HEK293 (cell line): Measurements from ENCODE around the gene NDUFB6.

Experiments used
- BCL11B ChIP-seq: fragments of 450-650 bp; formaldehyde crosslinking; IDR thresholded peaks from 2 replicates; pipeline ENCODE4 v1.5.1; 2016; ENCODE audit warnings: low read depth, missing biosample characterization, missing genetic modification characterization
- FEZF1 ChIP-seq: fragments of 450-650 bp; formaldehyde crosslinking; IDR thresholded peaks from 2 replicates; pipeline ENCODE4 v1.5.1; 2016; ENCODE audit warnings: missing biosample characterization, missing genetic modification characterization
- KLF8 ChIP-seq: fragments of 450-650 bp; formaldehyde crosslinking; IDR thresholded peaks from 2 replicates; pipeline ENCODE4 v1.5.1; 2016; ENCODE audit warnings: missing biosample characterization, missing genetic modification characterization
- KLF9 ChIP-seq: fragments of 450-650 bp; formaldehyde crosslinking; IDR thresholded peaks from 2 replicates; pipeline ENCODE4 v1.5.1; 2016; ENCODE audit warnings: missing biosample characterization, missing genetic modification characterization, low read depth
- OSR2 ChIP-seq: fragments of 450-650 bp; formaldehyde crosslinking; IDR thresholded peaks from 2 replicates; pipeline ENCODE4 v1.5.1; 2016; ENCODE audit warnings: missing biosample characterization, missing genetic modification characterization
- SCRT1 ChIP-seq: fragments of 450-650 bp; formaldehyde crosslinking; IDR thresholded peaks from 2 replicates; pipeline ENCODE4 v1.5.1; 2016; ENCODE audit warnings: missing biosample characterization, missing genetic modification characterization, borderline replicate concordance
- TRIM28 ChIP-seq: IDR thresholded peaks from 2 replicates; pipeline ENCODE4 v1.6.1; 2011; ENCODE audit warnings: low read length, control low read depth, borderline replicate concordance
- ZEB2 ChIP-seq: fragments of 450-650 bp; formaldehyde crosslinking; IDR thresholded peaks from 2 replicates; pipeline ENCODE4 v1.5.1; 2016; ENCODE audit warnings: missing biosample characterization, missing genetic modification characterization
- ZFHX2 ChIP-seq: fragments of 450-650 bp; formaldehyde crosslinking; conservative IDR thresholded peaks from 2 replicates; pipeline ENCODE4 v1.5.1; 2016; ENCODE audit warnings: missing biosample characterization, missing genetic modification characterization
- ZIC2 ChIP-seq: fragments of 450-650 bp; formaldehyde crosslinking; IDR thresholded peaks from 2 replicates; pipeline ENCODE4 v1.5.1; 2016; ENCODE audit warnings: missing biosample characterization, missing genetic modification characterization
- ZNF155 ChIP-seq: fragments of 450-650 bp; formaldehyde crosslinking; IDR thresholded peaks from 2 replicates; pipeline ENCODE4 v1.5.1; 2016; ENCODE audit warnings: missing biosample characterization, missing genetic modification characterization
- ZNF175 ChIP-seq: fragments of 450-650 bp; formaldehyde crosslinking; IDR thresholded peaks from 2 replicates; pipeline ENCODE4 v1.5.1; 2016; ENCODE audit warnings: missing biosample characterization, missing genetic modification characterization
- ZNF184 ChIP-seq: fragments of 450-650 bp; IDR thresholded peaks from 2 replicates; pipeline ENCODE4 v1.5.1; 2018; ENCODE audit warnings: missing biosample characterization, mild to moderate bottlenecking, missing genetic modification characterization
- ZNF223 ChIP-seq: fragments of 450-650 bp; formaldehyde crosslinking; IDR thresholded peaks from 2 replicates; pipeline ENCODE4 v1.5.1; 2016; ENCODE audit warnings: missing biosample characterization, missing genetic modification characterization
- ZNF24 ChIP-seq: fragments of 450-650 bp; formaldehyde crosslinking; IDR thresholded peaks from 2 replicates; pipeline ENCODE4 v1.5.1; 2016; ENCODE audit warnings: missing biosample characterization, missing genetic modification characterization
- ZNF324 ChIP-seq: fragments of 450-650 bp; formaldehyde crosslinking; IDR thresholded peaks from 2 replicates; pipeline ENCODE4 v1.5.1; 2016; ENCODE audit warnings: missing biosample characterization, missing genetic modification characterization
- ZNF426 ChIP-seq: fragments of 450-650 bp; formaldehyde crosslinking; IDR thresholded peaks from 2 replicates; pipeline ENCODE4 v1.5.1; 2017; ENCODE audit warnings: missing biosample characterization, missing genetic modification characterization, mild to moderate bottlenecking, inconsistent platforms, moderate library complexity
- ZNF514 ChIP-seq: fragments of 450-650 bp; formaldehyde crosslinking; IDR thresholded peaks from 2 replicates; pipeline ENCODE4 v1.5.1; 2016; ENCODE audit warnings: missing biosample characterization, missing genetic modification characterization
- ZNF529 ChIP-seq: fragments of 450-650 bp; formaldehyde crosslinking; IDR thresholded peaks from 2 replicates; pipeline ENCODE4 v1.5.1; 2017; ENCODE audit warnings: missing genetic modification characterization, missing biosample characterization; ENCODE audit not compliant: insufficient replicate concordance
- ZNF530 ChIP-seq: fragments of 450-650 bp; formaldehyde crosslinking; IDR thresholded peaks from 2 replicates; pipeline ENCODE4 v1.5.1; 2016; ENCODE audit warnings: low read depth, missing biosample characterization, missing genetic modification characterization
- ZNF544 ChIP-seq: fragments of 450-650 bp; formaldehyde crosslinking; IDR thresholded peaks from 2 replicates; pipeline ENCODE4 v1.5.0; 2017; ENCODE audit warnings: missing biosample characterization, missing genetic modification characterization
- ZNF561 ChIP-seq: fragments of 450-650 bp; IDR thresholded peaks from 2 replicates; pipeline ENCODE4 v1.5.1; 2018; ENCODE audit warnings: missing biosample characterization, missing genetic modification characterization, borderline replicate concordance
- ZNF585B ChIP-seq: fragments of 450-650 bp; formaldehyde crosslinking; IDR thresholded peaks from 2 replicates; pipeline ENCODE4 v1.5.1; 2016; ENCODE audit warnings: missing biosample characterization, missing genetic modification characterization
- ZNF600 ChIP-seq: fragments of 450-650 bp; formaldehyde crosslinking; IDR thresholded peaks from 2 replicates; pipeline ENCODE4 v1.5.1; 2016; ENCODE audit warnings: missing biosample characterization, missing genetic modification characterization
- ZNF610 ChIP-seq: fragments of 450-650 bp; formaldehyde crosslinking; IDR thresholded peaks from 2 replicates; pipeline ENCODE4 v1.5.1; 2016; ENCODE audit warnings: missing biosample characterization, missing genetic modification characterization, borderline replicate concordance
- ZNF677 ChIP-seq: fragments of 450-650 bp; IDR thresholded peaks from 2 replicates; pipeline ENCODE4 v1.5.0; 2018; ENCODE audit warnings: missing biosample characterization, mild to moderate bottlenecking, missing genetic modification characterization, moderate library complexity
- TF ChIP-seq, protein P1 (sequence below): fragments of 450-650 bp; formaldehyde crosslinking; IDR thresholded peaks from 2 replicates; pipeline ENCODE4 v1.5.1; 2016; ENCODE audit warnings: missing biosample characterization, missing genetic modification characterization
- TF ChIP-seq, protein P2 (sequence below): fragments of 450-650 bp; formaldehyde crosslinking; IDR thresholded peaks from 2 replicates; pipeline ENCODE4 v1.5.1; 2016; ENCODE audit warnings: missing biosample characterization, missing genetic modification characterization
- TF ChIP-seq, protein P3 (sequence below): fragments of 450-650 bp; formaldehyde crosslinking; IDR thresholded peaks from 2 replicates; pipeline ENCODE4 v1.5.1; 2016; ENCODE audit warnings: missing biosample characterization, missing genetic modification characterization
- TF ChIP-seq, protein P4 (sequence below): fragments of 450-650 bp; formaldehyde crosslinking; IDR thresholded peaks from 2 replicates; pipeline ENCODE4 v1.5.1; 2016; ENCODE audit warnings: missing biosample characterization, missing genetic modification characterization
- TF ChIP-seq, protein P5 (sequence below): fragments of 450-650 bp; formaldehyde crosslinking; IDR thresholded peaks from 2 replicates; pipeline ENCODE4 v1.5.1; 2017; ENCODE audit warnings: missing biosample characterization, missing genetic modification characterization
- TF ChIP-seq, protein P6 (sequence below): fragments of 450-650 bp; formaldehyde crosslinking; IDR thresholded peaks from 2 replicates; pipeline ENCODE4 v1.5.1; 2016; ENCODE audit warnings: missing biosample characterization, missing genetic modification characterization

The NDUFB6 gene

DNA sequence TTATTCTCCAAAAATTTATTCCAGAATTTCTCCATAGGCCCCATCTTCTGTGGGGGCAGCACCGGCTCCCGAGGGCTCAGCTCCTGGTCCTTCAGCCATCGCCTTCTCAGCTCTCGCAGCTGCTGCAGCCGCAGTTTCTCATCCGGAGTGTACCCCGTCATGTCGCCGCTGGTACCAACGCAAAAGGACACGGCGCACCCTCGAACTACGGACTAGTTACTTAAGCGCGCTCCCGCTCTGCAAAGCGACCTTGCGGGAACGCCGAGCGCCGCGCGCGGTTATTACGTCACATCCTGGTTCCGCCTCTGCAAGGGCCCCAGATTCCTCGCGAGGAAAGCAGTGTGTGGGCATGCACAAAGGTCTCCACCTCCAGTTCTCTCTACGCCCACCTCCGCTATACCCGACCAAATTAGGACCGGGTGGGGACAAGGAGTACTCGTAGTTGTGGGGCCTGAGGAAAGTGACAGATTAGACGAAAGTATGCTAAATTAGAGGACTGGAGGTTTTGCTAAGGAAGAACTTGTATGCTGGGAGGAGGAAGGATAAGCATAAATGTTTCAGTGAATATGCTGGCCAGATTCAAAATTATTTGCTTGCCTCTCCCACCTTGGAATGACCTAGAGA lies at the start of gene NDUFB6 (continued):
- TF ChIP-seq, protein P1, sequence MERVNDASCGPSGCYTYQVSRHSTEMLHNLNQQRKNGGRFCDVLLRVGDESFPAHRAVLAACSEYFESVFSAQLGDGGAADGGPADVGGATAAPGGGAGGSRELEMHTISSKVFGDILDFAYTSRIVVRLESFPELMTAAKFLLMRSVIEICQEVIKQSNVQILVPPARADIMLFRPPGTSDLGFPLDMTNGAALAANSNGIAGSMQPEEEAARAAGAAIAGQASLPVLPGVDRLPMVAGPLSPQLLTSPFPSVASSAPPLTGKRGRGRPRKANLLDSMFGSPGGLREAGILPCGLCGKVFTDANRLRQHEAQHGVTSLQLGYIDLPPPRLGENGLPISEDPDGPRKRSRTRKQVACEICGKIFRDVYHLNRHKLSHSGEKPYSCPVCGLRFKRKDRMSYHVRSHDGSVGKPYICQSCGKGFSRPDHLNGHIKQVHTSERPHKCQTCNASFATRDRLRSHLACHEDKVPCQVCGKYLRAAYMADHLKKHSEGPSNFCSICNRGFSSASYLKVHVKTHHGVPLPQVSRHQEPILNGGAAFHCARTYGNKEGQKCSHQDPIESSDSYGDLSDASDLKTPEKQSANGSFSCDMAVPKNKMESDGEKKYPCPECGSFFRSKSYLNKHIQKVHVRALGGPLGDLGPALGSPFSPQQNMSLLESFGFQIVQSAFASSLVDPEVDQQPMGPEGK (tag by site-specific recombination): no peak
- TF ChIP-seq, protein P2, sequence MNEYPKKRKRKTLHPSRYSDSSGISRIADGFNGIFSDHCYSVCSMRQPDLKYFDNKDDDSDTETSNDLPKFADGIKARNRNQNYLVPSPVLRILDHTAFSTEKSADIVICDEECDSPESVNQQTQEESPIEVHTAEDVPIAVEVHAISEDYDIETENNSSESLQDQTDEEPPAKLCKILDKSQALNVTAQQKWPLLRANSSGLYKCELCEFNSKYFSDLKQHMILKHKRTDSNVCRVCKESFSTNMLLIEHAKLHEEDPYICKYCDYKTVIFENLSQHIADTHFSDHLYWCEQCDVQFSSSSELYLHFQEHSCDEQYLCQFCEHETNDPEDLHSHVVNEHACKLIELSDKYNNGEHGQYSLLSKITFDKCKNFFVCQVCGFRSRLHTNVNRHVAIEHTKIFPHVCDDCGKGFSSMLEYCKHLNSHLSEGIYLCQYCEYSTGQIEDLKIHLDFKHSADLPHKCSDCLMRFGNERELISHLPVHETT (tag by site-specific recombination): no peak
- TF ChIP-seq, protein P3, sequence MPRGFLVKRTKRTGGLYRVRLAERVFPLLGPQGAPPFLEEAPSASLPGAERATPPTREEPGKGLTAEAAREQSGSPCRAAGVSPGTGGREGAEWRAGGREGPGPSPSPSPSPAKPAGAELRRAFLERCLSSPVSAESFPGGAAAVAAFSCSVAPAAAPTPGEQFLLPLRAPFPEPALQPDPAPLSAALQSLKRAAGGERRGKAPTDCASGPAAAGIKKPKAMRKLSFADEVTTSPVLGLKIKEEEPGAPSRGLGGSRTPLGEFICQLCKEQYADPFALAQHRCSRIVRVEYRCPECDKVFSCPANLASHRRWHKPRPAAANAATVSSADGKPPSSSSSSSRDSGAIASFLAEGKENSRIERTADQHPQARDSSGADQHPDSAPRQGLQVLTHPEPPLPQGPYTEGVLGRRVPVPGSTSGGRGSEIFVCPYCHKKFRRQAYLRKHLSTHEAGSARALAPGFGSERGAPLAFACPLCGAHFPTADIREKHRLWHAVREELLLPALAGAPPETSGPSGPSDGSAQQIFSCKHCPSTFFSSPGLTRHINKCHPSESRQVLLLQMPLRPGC (tag by site-specific recombination): peak; percentile 92
- no peak for TF ChIP-seq ZNF514 (tag by site-specific recombination)
- no peak for TF ChIP-seq FEZF1
- no peak for TF ChIP-seq ZNF426 (tag by site-specific recombination)
- no peak for TF ChIP-seq ZNF530 (tag by site-specific recombination)
- TF ChIP-seq BCL11B (tag by site-specific recombination): no peak
- TF ChIP-seq ZNF561 (tag by site-specific recombination): peak; percentile 33; the same call in 1 of the 2 replicates
- TF ChIP-seq OSR2 (tag by site-specific recombination): no peak
- TF ChIP-seq ZNF223 (tag by site-specific recombination): no peak
- no peak for TF ChIP-seq SCRT1 (tag by site-specific recombination)
- 0 out of 2 replicates have a peak, but pooled peaks have one; percentile 31 for TF ChIP-seq ZNF610 (tag by site-specific recombination)
- peak; percentile 96 for TF ChIP-seq ZFHX2 (tag by site-specific recombination)
- peak; percentile 42; the same call in 1 of the 2 replicates for TF ChIP-seq KLF9 (tag by site-specific recombination)
- TF ChIP-seq ZNF155 (tag by site-specific recombination): no peak
- no peak for TF ChIP-seq ZNF324 (tag by site-specific recombination)
- no peak for TF ChIP-seq ZIC2 (tag by site-specific recombination)
- peak; percentile 35; the same call in 1 of the 2 replicates for TF ChIP-seq ZNF24 (tag by site-specific recombination)
- 0 out of 2 replicates have a peak, but pooled peaks have one; percentile 24 for TF ChIP-seq ZNF600 (tag by site-specific recombination)
- TF ChIP-seq, protein P4, sequence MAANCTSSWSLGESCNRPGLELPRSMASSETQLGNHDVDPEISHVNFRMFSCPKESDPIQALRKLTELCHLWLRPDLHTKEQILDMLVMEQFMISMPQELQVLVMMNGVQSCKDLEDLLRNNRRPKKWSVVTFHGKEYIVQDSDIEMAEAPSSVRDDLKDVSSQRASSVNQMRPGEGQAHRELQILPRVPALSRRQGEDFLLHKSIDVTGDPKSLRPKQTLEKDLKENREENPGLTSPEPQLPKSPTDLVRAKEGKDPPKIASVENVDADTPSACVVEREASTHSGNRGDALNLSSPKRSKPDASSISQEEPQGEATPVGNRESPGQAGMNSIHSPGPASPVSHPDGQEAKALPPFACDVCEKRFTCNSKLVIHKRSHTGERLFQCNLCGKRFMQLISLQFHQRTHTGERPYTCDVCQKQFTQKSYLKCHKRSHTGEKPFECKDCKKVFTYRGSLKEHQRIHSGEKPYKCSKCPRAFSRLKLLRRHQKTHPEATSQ (tag by site-specific recombination): no peak
- peak; percentile 43; the same call in 1 of the 2 replicates for TF ChIP-seq ZEB2 (tag by site-specific recombination)
- TF ChIP-seq, protein P5, sequence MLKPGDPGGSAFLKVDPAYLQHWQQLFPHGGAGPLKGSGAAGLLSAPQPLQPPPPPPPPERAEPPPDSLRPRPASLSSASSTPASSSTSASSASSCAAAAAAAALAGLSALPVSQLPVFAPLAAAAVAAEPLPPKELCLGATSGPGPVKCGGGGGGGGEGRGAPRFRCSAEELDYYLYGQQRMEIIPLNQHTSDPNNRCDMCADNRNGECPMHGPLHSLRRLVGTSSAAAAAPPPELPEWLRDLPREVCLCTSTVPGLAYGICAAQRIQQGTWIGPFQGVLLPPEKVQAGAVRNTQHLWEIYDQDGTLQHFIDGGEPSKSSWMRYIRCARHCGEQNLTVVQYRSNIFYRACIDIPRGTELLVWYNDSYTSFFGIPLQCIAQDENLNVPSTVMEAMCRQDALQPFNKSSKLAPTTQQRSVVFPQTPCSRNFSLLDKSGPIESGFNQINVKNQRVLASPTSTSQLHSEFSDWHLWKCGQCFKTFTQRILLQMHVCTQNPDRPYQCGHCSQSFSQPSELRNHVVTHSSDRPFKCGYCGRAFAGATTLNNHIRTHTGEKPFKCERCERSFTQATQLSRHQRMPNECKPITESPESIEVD (tag by site-specific recombination): no peak
- no peak for TF ChIP-seq ZNF184 (tag by site-specific recombination)
- TF ChIP-seq ZNF544: no peak
- peak; percentile 38; the same call in 1 of the 2 replicates for TF ChIP-seq KLF8 (tag by site-specific recombination)
- TF ChIP-seq ZNF585B: no peak
- no peak for TF ChIP-seq ZNF175 (tag by site-specific recombination)
- no peak for TF ChIP-seq TRIM28
- no peak for TF ChIP-seq ZNF529
- TF ChIP-seq, protein P6, sequence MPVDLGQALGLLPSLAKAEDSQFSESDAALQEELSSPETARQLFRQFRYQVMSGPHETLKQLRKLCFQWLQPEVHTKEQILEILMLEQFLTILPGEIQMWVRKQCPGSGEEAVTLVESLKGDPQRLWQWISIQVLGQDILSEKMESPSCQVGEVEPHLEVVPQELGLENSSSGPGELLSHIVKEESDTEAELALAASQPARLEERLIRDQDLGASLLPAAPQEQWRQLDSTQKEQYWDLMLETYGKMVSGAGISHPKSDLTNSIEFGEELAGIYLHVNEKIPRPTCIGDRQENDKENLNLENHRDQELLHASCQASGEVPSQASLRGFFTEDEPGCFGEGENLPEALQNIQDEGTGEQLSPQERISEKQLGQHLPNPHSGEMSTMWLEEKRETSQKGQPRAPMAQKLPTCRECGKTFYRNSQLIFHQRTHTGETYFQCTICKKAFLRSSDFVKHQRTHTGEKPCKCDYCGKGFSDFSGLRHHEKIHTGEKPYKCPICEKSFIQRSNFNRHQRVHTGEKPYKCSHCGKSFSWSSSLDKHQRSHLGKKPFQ (tag by site-specific recombination): no peak
- TF ChIP-seq ZNF677 (tag by site-specific recombination): no peak
